ENCODE results near the gene SULT1E1.

- TF ChIP-seq CREB1 (CRISPR knock-in tag; IDR thresholded peaks at IDR 0.05; ENCODE audit: low read depth) (no peak), CTCF (conservative IDR thresholded peaks at IDR 0.05; ENCODE audit: low read depth in 2 of 2) (no peak), EZH2phosphoT487 (IDR thresholded peaks at IDR 0.05; ENCODE audit: unreplicated experiment) (no peak), EZH2 (IDR thresholded peaks at IDR 0.05; ENCODE audit: low read depth, unreplicated experiment) (no peak), POLR2AphosphoS5 (IDR thresholded peaks at IDR 0.05; ENCODE audit: low read depth) (no peak), NANOG (IDR thresholded peaks at IDR 0.05; ENCODE audit: borderline replicate concordance) (no peak), STAT1 (IDR thresholded peaks at IDR 0.05; ENCODE audit: unreplicated experiment) (no peak), ZNF114 (CRISPR knock-in tag; IDR thresholded peaks at IDR 0.05) (no peak), JUNB (IDR thresholded peaks at IDR 0.05; ENCODE audit: unreplicated experiment) (no peak), ZNF331 (CRISPR knock-in tag; IDR thresholded peaks at IDR 0.05; ENCODE audit: low read depth) (no peak)
- TF ChIP-seq, protein P1, sequence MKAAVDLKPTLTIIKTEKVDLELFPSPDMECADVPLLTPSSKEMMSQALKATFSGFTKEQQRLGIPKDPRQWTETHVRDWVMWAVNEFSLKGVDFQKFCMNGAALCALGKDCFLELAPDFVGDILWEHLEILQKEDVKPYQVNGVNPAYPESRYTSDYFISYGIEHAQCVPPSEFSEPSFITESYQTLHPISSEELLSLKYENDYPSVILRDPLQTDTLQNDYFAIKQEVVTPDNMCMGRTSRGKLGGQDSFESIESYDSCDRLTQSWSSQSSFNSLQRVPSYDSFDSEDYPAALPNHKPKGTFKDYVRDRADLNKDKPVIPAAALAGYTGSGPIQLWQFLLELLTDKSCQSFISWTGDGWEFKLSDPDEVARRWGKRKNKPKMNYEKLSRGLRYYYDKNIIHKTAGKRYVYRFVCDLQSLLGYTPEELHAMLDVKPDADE (IDR thresholded peaks at IDR 0.05), result no peak
- TF ChIP-seq, protein P2, sequence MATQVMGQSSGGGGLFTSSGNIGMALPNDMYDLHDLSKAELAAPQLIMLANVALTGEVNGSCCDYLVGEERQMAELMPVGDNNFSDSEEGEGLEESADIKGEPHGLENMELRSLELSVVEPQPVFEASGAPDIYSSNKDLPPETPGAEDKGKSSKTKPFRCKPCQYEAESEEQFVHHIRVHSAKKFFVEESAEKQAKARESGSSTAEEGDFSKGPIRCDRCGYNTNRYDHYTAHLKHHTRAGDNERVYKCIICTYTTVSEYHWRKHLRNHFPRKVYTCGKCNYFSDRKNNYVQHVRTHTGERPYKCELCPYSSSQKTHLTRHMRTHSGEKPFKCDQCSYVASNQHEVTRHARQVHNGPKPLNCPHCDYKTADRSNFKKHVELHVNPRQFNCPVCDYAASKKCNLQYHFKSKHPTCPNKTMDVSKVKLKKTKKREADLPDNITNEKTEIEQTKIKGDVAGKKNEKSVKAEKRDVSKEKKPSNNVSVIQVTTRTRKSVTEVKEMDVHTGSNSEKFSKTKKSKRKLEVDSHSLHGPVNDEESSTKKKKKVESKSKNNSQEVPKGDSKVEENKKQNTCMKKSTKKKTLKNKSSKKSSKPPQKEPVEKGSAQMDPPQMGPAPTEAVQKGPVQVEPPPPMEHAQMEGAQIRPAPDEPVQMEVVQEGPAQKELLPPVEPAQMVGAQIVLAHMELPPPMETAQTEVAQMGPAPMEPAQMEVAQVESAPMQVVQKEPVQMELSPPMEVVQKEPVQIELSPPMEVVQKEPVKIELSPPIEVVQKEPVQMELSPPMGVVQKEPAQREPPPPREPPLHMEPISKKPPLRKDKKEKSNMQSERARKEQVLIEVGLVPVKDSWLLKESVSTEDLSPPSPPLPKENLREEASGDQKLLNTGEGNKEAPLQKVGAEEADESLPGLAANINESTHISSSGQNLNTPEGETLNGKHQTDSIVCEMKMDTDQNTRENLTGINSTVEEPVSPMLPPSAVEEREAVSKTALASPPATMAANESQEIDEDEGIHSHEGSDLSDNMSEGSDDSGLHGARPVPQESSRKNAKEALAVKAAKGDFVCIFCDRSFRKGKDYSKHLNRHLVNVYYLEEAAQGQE (IDR thresholded peaks at IDR 0.05; ENCODE audit: unreplicated experiment), result no peak
- TF ChIP-seq, protein P3, sequence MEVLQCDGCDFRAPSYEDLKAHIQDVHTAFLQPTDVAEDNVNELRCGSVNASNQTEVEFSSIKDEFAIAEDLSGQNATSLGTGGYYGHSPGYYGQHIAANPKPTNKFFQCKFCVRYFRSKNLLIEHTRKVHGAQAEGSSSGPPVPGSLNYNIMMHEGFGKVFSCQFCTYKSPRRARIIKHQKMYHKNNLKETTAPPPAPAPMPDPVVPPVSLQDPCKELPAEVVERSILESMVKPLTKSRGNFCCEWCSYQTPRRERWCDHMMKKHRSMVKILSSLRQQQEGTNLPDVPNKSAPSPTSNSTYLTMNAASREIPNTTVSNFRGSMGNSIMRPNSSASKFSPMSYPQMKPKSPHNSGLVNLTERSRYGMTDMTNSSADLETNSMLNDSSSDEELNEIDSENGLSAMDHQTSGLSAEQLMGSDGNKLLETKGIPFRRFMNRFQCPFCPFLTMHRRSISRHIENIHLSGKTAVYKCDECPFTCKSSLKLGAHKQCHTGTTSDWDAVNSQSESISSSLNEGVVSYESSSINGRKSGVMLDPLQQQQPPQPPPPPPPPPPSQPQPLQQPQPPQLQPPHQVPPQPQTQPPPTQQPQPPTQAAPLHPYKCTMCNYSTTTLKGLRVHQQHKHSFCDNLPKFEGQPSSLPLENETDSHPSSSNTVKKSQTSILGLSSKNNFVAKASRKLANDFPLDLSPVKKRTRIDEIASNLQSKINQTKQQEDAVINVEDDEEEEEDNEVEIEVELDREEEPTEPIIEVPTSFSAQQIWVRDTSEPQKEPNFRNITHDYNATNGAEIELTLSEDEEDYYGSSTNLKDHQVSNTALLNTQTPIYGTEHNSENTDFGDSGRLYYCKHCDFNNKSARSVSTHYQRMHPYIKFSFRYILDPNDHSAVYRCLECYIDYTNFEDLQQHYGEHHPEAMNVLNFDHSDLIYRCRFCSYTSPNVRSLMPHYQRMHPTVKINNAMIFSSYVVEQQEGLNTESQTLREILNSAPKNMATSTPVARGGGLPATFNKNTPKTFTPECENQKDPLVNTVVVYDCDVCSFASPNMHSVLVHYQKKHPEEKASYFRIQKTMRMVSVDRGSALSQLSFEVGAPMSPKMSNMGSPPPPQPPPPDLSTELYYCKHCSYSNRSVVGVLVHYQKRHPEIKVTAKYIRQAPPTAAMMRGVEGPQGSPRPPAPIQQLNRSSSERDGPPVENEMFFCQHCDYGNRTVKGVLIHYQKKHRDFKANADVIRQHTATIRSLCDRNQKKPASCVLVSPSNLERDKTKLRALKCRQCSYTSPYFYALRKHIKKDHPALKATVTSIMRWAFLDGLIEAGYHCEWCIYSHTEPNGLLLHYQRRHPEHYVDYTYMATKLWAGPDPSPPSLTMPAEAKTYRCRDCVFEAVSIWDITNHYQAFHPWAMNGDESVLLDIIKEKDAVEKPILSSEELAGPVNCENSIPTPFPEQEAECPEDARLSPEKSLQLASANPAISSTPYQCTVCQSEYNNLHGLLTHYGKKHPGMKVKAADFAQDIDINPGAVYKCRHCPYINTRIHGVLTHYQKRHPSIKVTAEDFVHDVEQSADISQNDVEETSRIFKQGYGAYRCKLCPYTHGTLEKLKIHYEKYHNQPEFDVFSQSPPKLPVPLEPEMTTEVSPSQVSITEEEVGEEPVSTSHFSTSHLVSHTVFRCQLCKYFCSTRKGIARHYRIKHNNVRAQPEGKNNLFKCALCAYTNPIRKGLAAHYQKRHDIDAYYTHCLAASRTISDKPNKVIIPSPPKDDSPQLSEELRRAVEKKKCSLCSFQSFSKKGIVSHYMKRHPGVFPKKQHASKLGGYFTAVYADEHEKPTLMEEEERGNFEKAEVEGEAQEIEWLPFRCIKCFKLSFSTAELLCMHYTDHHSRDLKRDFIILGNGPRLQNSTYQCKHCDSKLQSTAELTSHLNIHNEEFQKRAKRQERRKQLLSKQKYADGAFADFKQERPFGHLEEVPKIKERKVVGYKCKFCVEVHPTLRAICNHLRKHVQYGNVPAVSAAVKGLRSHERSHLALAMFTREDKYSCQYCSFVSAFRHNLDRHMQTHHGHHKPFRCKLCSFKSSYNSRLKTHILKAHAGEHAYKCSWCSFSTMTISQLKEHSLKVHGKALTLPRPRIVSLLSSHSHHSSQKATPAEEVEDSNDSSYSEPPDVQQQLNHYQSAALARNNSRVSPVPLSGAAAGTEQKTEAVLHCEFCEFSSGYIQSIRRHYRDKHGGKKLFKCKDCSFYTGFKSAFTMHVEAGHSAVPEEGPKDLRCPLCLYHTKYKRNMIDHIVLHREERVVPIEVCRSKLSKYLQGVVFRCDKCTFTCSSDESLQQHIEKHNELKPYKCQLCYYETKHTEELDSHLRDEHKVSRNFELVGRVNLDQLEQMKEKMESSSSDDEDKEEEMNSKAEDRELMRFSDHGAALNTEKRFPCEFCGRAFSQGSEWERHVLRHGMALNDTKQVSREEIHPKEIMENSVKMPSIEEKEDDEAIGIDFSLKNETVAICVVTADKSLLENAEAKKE (CRISPR knock-in tag; IDR thresholded peaks at IDR 0.05), result no peak
These were observed 23.7 kb downstream of the SULT1E1 start for GRCh38 chr4:69836287-69836686.

All from GM23338 (cell line).